Stimulated activated CD4-positive, alpha-beta T cell treated with anti-CD3 and anti-CD28 coated beads, Interleukin-15, amount 100 ng/mL, for 48 hours (primary cell): ENCODE measurements around the gene DGKB.

Experiments
- DNase-seq, 2 donors: peaks; one replicate each; pipeline ENCODE4 v3.0.0-alpha.2; 2020; ENCODE audit warnings: low read depth in 2 of 2

Gene DGKB

GRCh38 chr7:14902589-14903067, at the start of gene DGKB:
Gene DGKB (minus strand): TSS chr7:14902751.
- DNase-seq = no peak

- no peak for DNase-seq
These were observed 47.5 kb upstream of the DGKB start for GRCh38 chr7:14950013-14950412.

- DNase-seq = no peak
These were observed 35.6 kb upstream of the DGKB start for GRCh38 chr7:14938181-14938580.

GRCh38 chr7:14937581-14937980, 35.0 kb upstream of the DGKB start:
- no peak for DNase-seq

- DNase-seq = no peak
These were observed 34.0 kb upstream of the DGKB start for GRCh38 chr7:14936554-14936953.

- DNase-seq = no peak
These were observed 32.3 kb upstream of the DGKB start for GRCh38 chr7:14934839-14935238.

GRCh38 chr7:14931511-14932215, 29.1 kb upstream of the DGKB start:
- DNase-seq = no peak

GRCh38 chr7:14924398-14924797, 21.8 kb upstream of the DGKB start:
- DNase-seq = no peak

GRCh38 chr7:14911077-14911476, 8.5 kb upstream of the DGKB start:
- no peak for DNase-seq

GRCh38 chr7:14908697-14909096, 6.1 kb upstream of the DGKB start:
- no peak for DNase-seq

GRCh38 chr7:14905764-14906163, 3.2 kb upstream of the DGKB start:
- no peak for DNase-seq

GRCh38 chr7:14900051-14900450, 2.5 kb downstream of the DGKB start:
- no peak for DNase-seq

- DNase-seq = no peak
These were observed 3.5 kb downstream of the DGKB start for GRCh38 chr7:14899030-14899429.

- DNase-seq = no peak
These were observed 6.1 kb downstream of the DGKB start for GRCh38 chr7:14896461-14896860.

- DNase-seq = no peak
These were observed 7.7 kb downstream of the DGKB start for GRCh38 chr7:14894826-14895225.

- DNase-seq = no peak
These were observed 9.6 kb downstream of the DGKB start for GRCh38 chr7:14892961-14893360.

GRCh38 chr7:14891289-14891688, 11.3 kb downstream of the DGKB start:
- no peak for DNase-seq

GRCh38 chr7:14888962-14889361, 13.6 kb downstream of the DGKB start:
- DNase-seq = no peak

- DNase-seq = no peak
These were observed 16.0 kb downstream of the DGKB start for GRCh38 chr7:14886533-14886932.

GRCh38 chr7:14875941-14876587, 26.5 kb downstream of the DGKB start:
- no peak for DNase-seq

GRCh38 chr7:14871880-14872279, 30.7 kb downstream of the DGKB start:
- DNase-seq = no peak

- DNase-seq = no peak
These were observed 32.2 kb downstream of the DGKB start for GRCh38 chr7:14870394-14870793.

- no peak for DNase-seq
These were observed 33.6 kb downstream of the DGKB start for GRCh38 chr7:14868937-14869336.

GRCh38 chr7:14861456-14861855, 41.1 kb downstream of the DGKB start:
- no peak for DNase-seq
